Measurements from ENCODE around the gene TTC14. TPM values are rescaled to one million over a fixed set of nuclear protein-coding genes. Genes with fewer than 3 reads are reported as not detected.
"Not testable (repeated sequence)": the region's sequence is repeated elsewhere in the genome, so short reads cannot be mapped to it uniquely, and the experiment has no call there.

The TTC14 gene
- total RNA-seq, 1 donor from 2014 or later, result 18.7 TPM

DNA sequence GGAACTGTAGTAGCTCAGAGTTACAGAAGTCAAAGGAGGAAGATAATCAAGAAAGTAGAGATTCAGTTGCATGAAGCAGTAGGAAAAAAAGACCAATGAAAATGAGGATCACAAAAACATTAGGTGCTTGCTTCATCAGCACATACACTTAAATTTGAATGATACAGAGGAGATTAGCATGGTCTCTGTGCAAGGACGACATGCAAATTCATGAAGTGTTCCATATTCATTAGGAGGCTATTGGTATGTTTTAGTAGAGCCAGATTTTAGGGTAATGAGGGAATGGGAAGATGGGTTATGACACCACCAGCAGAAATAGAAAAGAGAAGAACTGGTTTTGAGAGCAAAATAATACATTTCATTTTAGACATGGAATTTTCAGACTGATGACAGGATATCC lies 21.0 kb upstream of the TTC14 start:
- H3K4me3 ChIP-seq (ENCODE audit: low read depth, low read length), result no peak overlapping the region
- no peak for TF ChIP-seq CTCF (conservative IDR thresholded peaks at IDR 0.05; ENCODE audit: low read depth, low read length)
- no peak for DNase-seq (ENCODE audit: low read depth)

DNA sequence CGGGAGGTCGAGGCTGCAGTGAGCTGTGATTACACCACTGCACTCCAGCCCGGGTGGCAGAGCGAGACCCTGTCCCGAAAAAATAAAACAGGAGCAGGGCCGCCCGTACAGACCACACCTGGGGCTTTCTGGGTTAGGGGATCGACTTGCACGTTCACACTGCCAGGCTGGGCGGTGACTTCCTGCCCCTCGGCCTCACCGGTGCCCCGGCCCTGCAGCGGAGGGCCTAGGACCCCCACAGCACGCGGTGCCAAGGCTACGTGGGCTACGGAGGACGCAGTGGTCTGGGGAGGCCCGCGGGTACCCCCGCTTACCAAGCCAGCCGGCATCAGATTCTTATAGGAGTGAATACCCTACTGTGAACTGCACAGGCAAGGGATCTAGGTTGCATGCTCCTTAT lies 11.6 kb upstream of the TTC14 start:
- DNase-seq (ENCODE audit: low read depth), result no peak
- TF ChIP-seq CTCF (conservative IDR thresholded peaks at IDR 0.05; ENCODE audit: low read depth, low read length), result no peak
- H3K4me3 ChIP-seq (ENCODE audit: low read depth, low read length), result no peak overlapping the region

GRCh38 chr3:180593631-180594030 lies 8.3 kb upstream of the TTC14 start:
- not testable (repeated sequence) for H3K4me3 ChIP-seq (ENCODE audit: low read depth, low read length)

DNA sequence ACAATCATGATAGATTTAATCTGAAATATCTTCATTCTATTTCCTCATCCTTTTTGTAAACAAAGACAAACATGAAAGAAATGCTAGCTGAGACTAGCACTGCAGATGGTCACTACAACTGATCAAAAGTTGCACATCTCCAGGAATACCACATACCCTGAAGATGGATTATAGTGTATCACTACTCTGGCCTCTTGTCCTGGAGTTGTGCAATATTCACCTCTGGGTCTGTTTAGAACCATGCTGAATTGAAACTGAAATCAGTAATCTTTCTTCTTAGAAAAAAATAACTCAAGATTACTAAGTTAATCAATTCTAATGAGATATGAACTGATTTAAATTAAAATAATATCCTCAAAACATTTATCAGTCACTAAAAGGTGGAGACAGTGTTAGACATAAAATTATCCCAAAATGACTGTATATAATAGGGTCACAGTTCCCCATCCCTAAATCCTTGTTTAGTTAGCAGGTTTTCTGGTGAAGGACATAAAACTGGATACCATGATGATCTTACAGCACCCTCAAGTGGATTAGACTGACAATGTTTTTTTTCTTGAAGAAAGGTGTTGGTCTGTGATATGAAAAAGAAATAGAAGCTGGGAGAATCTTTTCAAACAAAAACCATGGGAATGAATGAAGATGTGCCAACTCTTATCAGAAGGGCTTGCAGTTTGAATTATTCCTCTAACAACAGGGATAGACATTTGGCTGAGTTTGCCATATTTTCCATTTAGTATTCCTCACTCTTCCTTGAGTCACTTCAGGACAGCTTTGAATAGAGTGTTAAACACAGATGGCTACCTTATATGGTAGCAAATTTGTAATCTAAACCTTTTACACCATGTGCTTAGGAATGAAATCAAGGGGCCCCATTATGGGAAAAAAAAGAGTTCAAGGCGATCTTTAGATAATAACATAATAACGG lies 7.1 kb upstream of the TTC14 start:
- peak; percentile 19 for DNase-seq (ENCODE audit: low read depth)
- peak; percentile 66 for TF ChIP-seq CTCF (conservative IDR thresholded peaks at IDR 0.05; ENCODE audit: low read depth, low read length)
- no peak overlapping the region for H3K4me3 ChIP-seq (ENCODE audit: low read depth, low read length)

More at GRCh38 chr3:180593631-180594030, 8.3 kb upstream of the TTC14 start:
- DNase-seq (ENCODE audit: low read depth), result not testable (repeated sequence)

DNA sequence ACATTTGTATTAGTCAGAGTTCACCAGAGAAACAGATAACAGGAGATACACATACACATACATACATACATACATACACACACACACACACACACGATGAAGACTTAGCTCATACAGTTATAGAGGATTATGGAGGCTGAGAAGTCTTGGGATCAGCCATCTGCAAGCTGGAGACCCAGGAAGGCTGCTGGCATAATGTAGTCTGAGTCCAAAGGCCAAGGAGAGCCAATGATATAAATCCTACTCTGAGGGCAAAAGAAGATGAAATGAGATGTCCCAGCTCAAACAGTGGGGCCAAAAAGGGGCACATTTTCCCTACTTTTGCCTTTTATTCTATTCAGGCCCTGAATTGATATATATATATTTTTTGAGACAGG lies 6.4 kb upstream of the TTC14 start:
- TF ChIP-seq CTCF (conservative IDR thresholded peaks at IDR 0.05; ENCODE audit: low read depth, low read length), result no peak

DNA sequence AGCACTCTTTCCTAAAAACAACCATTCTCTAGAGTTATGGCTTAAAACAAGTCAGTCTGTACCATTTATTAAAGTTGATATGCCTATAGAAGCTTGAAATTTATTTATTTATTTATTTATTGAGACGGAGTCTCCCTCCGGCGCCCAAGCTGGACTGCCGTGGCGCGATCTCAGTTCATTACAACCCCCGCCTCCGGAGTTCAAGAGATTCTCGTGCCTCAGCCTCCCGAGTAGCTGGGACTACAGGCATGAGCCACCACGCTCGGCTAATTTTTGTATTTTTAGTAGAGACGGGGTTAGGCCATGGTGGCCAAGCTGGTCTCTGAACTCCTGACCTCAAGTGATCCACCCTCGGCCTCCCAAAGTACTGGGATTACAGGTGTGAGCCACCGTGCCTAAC lies 1.5 kb upstream of the TTC14 start:
- TF ChIP-seq CTCF (conservative IDR thresholded peaks at IDR 0.05; ENCODE audit: low read depth, low read length), result no peak
- no peak for DNase-seq (ENCODE audit: low read depth)
- H3K4me3 ChIP-seq (ENCODE audit: low read depth, low read length), result no peak overlapping the region

More for the DNA sequence above, 6.4 kb upstream of the TTC14 start:
- no peak overlapping the region for H3K4me3 ChIP-seq (ENCODE audit: low read depth, low read length)
- no peak for DNase-seq (ENCODE audit: low read depth)

- H3K4me3 ChIP-seq (ENCODE audit: low read depth, low read length), result no peak overlapping the region
- DNase-seq (ENCODE audit: low read depth), result no peak
- no peak for TF ChIP-seq CTCF (conservative IDR thresholded peaks at IDR 0.05; ENCODE audit: low read depth, low read length)
These were observed 9.0 kb downstream of the TTC14 start for GRCh38 chr3:180611006-180611405.
